PC-3 (cell line): ENCODE results near the gene ZCCHC24. TPM values are rescaled to one million over a fixed set of nuclear protein-coding genes. Genes with fewer than 3 reads are reported as not detected.

Experiments used
- ATAC-seq: fragments of 200-7000 bp; cut with Tn5 transposase; 2 replicates; pipeline ENCODE4 v1.9.1; 2020; ENCODE audit warnings: mild to moderate bottlenecking, moderate library complexity
- BruUV-seq: library from RNA; stranded (reverse); fragments of 400-500 nt; replicated peaks from 2 replicates; lab custom pipeline; 2021; lab: Mats Ljungman, UMichigan
- CTCF ChIA-PET: fragments of 300-600 bp; sonication (Branson Sonifier 250); formaldehyde crosslinking; loops from one replicate; lab custom pipeline; 2022; ENCODE audit warnings: antibody characterized with exemption; lab: Charles Lee
- POLR2A ChIA-PET: fragments of 300-600 bp; sonication (Branson Sonifier 250); formaldehyde crosslinking; loops from one replicate; lab custom pipeline; 2022; ENCODE audit warnings: antibody characterized with exemption; ENCODE audit not compliant: unreplicated experiment; lab: Charles Lee
- DNase-seq: peaks from one replicate; pipeline ENCODE4 v3.0.0-alpha.2; 2015
- H2AFZ ChIP-seq: fragments of 300-600 bp; sonication (generic); 2 replicates; pipeline ENCODE4 v1.6.0; 2016; ENCODE audit warnings: antibody characterized with exemption, low read length
- H3F3A ChIP-seq: fragments of 300-600 bp; sonication (generic); one replicate; pipeline ENCODE4 v1.6.0; 2017; ENCODE audit warnings: antibody characterized with exemption, low read length, control low read depth, mild to moderate bottlenecking; ENCODE audit not compliant: unreplicated experiment
- H3K27ac ChIP-seq: fragments of 300-600 bp; sonication (generic); 2 replicates; pipeline ENCODE4 v1.5.1; 2016; ENCODE audit warnings: mild to moderate bottlenecking, low read length
- H3K27me3 ChIP-seq: fragments of 300-600 bp; sonication (generic); 2 replicates; pipeline ENCODE4 v1.6.1; 2016; ENCODE audit warnings: low read length, mixed read lengths
- H3K36me3 ChIP-seq: fragments of 300-600 bp; sonication (generic); 2 replicates; pipeline ENCODE4 v1.6.1; 2016; ENCODE audit warnings: low read depth, mixed run types, low read length, mixed read lengths
- H3K4me1 ChIP-seq: fragments of 300-600 bp; sonication (generic); 2 replicates; pipeline ENCODE4 v1.5.1; 2016; ENCODE audit warnings: low read length; ENCODE audit not compliant: insufficient read depth
- H3K4me2 ChIP-seq: fragments of 300-600 bp; sonication (generic); 2 replicates; pipeline ENCODE4 v1.6.0; 2016; ENCODE audit warnings: low read length
- H3K4me3 ChIP-seq: fragments of 300-600 bp; sonication (generic); 2 replicates; pipeline ENCODE4 v1.5.1; 2016; ENCODE audit warnings: mild to moderate bottlenecking, low read length, mixed read lengths
- H3K79me2 ChIP-seq: fragments of 300-600 bp; sonication (generic); 2 replicates; pipeline ENCODE4 v1.6.1; 2017; ENCODE audit warnings: low read length, mixed read lengths
- H3K9ac ChIP-seq: fragments of 300-600 bp; sonication (generic); 2 replicates; pipeline ENCODE4 v1.6.0; 2016; ENCODE audit warnings: mild to moderate bottlenecking, low read length
- H3K9me2 ChIP-seq: fragments of 300-600 bp; sonication (generic); replicated peaks from 2 replicates; pipeline ENCODE4 v1.6.1; 2016; ENCODE audit warnings: mixed run types, low read length, mixed read lengths
- H3K9me3 ChIP-seq: fragments of 300-600 bp; sonication (generic); 2 replicates; pipeline ENCODE4 v1.6.1; 2016; ENCODE audit warnings: low read length, mixed read lengths
- H4K20me1 ChIP-seq: fragments of 300-600 bp; sonication (generic); 2 replicates; pipeline ENCODE4 v1.6.1; 2016; ENCODE audit warnings: low read length, mixed read lengths
- CTCF ChIP-seq: fragments of 300-600 bp; sonication (generic); conservative IDR thresholded peaks from 2 replicates; pipeline ENCODE4 v1.5.1; 2017; ENCODE audit warnings: antibody characterized with exemption, low read depth, mild to moderate bottlenecking, low read length
- EZH2 ChIP-seq: fragments of 300-600 bp; sonication (generic); IDR thresholded peaks from one replicate; pipeline ENCODE4 v1.6.1; 2017; ENCODE audit warnings: antibody characterized with exemption, mild to moderate bottlenecking, low read length; ENCODE audit not compliant: unreplicated experiment
- EZH2phosphoT487 ChIP-seq: fragments of 300-600 bp; sonication (generic); IDR thresholded peaks from 2 replicates; pipeline ENCODE4 v1.6.1; 2018; ENCODE audit warnings: mild to moderate bottlenecking, antibody characterized with exemption, low read length, borderline replicate concordance
- intact Hi-C: fragments of 100-400 bp; cut with micrococcal nuclease; formaldehyde crosslinking; loops from 2 replicates; pipeline ENCODE4 v1.9.0; 2023
- total RNA-seq: library from RNA; depleted of rRNA; stranded (reverse); fragments of >200 nt; gene quantifications from 2 replicates; pipeline ENCODE4 v1.2.3, GENCODE V29; 2014

ZCCHC24 gene
- total RNA-seq, 1 experiment from 2014 or later = 32.9 TPM

- CTCF ChIA-PET = interaction anchor here (0.7 to 1.3 kb wide), 2 partner anchors 21 to 72 kb away, joined by 3 to 14 read pairs; no protein-coding TSS in a partner anchor
Measured at GRCh38 chr10:79446758-79447084, 1.3 kb upstream of the ZCCHC24 start.

GRCh38 chr10:79445977-79446757 is 743 bp upstream of the ZCCHC24 start:
- intact Hi-C loops = loop anchor here (1.0 to 10.0 kb wide), 10 partner anchors 21 to 1401 kb away; partner anchors contain the start of genes ANXA11, TMEM254 and ZMIZ1
- no peaks in the 10 kb centered on the region for H3K9me2 ChIP-seq
- H4K20me1 ChIP-seq = peaks cover 8% of the 10 kb centered on the region; the same call in 1 of the 2 replicates
- no peaks in the 10 kb centered on the region for H3K36me3 ChIP-seq
- POLR2A ChIA-PET = interaction anchor here (0.6 to 1.0 kb wide), 5 partner anchors 8 to 712 kb away, joined by 3 to 5 read pairs (median 3); no protein-coding TSS in a partner anchor
- H3K27ac ChIP-seq = no peak overlapping the region
- peaks cover 52% of the 10 kb centered on the region for H3K4me1 ChIP-seq
- H3K79me2 ChIP-seq = peaks cover 37% of the 10 kb centered on the region
- no peaks in the 10 kb centered on the region for H3F3A ChIP-seq
- DNase-seq = no peak
- no peaks in the 10 kb centered on the region for H3K27me3 ChIP-seq
- TSS peak; percentile 74 for BruUV-seq
- CTCF ChIA-PET = interaction anchor here (0.6 to 1.3 kb wide), 8 partner anchors 9 to 73 kb away, joined by 3 to 14 read pairs (median 3); no protein-coding TSS in a partner anchor
- ATAC-seq = peak; percentile 1
- H3K9me3 ChIP-seq = no peaks in the 10 kb centered on the region
- H3K9ac ChIP-seq = peak overlapping the region; percentile 4
- H3K4me2 ChIP-seq = peak overlapping the region; percentile 78
- H3K4me3 ChIP-seq = peak overlapping the region; percentile 61
- H2AFZ ChIP-seq = peak overlapping the region; percentile 82
- TF ChIP-seq CTCF (peak; percentile 34), EZH2 (no peak), EZH2phosphoT487 (no peak)

More at GRCh38 chr10:79446758-79447084, 1.3 kb upstream of the ZCCHC24 start:
- Histone ChIP-seq H3K4me2 (peak overlapping the region; percentile 78), H3K27ac (no peak overlapping the region), H3K4me3 (peak overlapping the region; percentile 61), H3K9me2 (no peaks in the 10 kb centered on the region), H3K79me2 (peaks cover 31% of the 10 kb centered on the region), H3F3A (no peaks in the 10 kb centered on the region), H4K20me1 (peaks cover 7% of the 10 kb centered on the region; the same call in 1 of the 2 replicates), H3K4me1 (peaks cover 48% of the 10 kb centered on the region), H2AFZ (peak overlapping the region; percentile 82), H3K27me3 (no peaks in the 10 kb centered on the region), H3K9ac (peak overlapping the region; percentile 4; the same call in 1 of the 2 replicates), H3K36me3 (no peaks in the 10 kb centered on the region), H3K9me3 (no peaks in the 10 kb centered on the region)
- TF ChIP-seq CTCF = no peak
- no peak for TF ChIP-seq EZH2phosphoT487
- TF ChIP-seq EZH2 = no peak
- ATAC-seq = no peak
- BruUV-seq = no TSS peak
- DNase-seq = peak; percentile 80
- POLR2A ChIA-PET = no interaction called here
- intact Hi-C loops = loop anchor here (5.0 to 10.0 kb wide), 3 partner anchors 56 to 1402 kb away; partner anchors contain the start of gene ZMIZ1
